Testis (tissue), 2 donors: ENCODE measurements around the gene ACOT12.

ENCODE experiments used
- CTCF ChIP-seq, 3 experiments: fragments of 450-650 bp in 2 of 3; fragments of 200-600 bp in 1 of 3; sonication (generic) in 1 of 3; IDR thresholded peaks; one replicate each; pipeline ENCODE4 v1.5.1; 2016 to 2019; ENCODE audit warnings: antibody characterized with exemption in 3 of 3, mild to moderate bottlenecking in 2 of 3, moderate library complexity in 1 of 3
- POLR2A ChIP-seq: fragments of 450-650 bp; IDR thresholded peaks from one replicate; pipeline ENCODE4 v1.6.1; 2017; ENCODE audit warnings: antibody characterized with exemption, mild to moderate bottlenecking, moderate library complexity

GRCh38 chr5:81353189-81353588 is 40.7 kb downstream of the ACOT12 start:
- no peak for TF ChIP-seq CTCF (IDR thresholded peaks at IDR 0.05)
- no peak for TF ChIP-seq POLR2A
